ENCODE data around the gene NR6A1. TPM values are rescaled to one million over a fixed set of nuclear protein-coding genes. Genes with fewer than 3 reads are reported as not detected.

NR6A1 gene
- total and polyA plus RNA-seq, 2 of the 13 experiments (the other 11 are each of a cell fraction or from before 2014, with no cell fraction given): 28.1 to 31.5 TPM

DNA sequence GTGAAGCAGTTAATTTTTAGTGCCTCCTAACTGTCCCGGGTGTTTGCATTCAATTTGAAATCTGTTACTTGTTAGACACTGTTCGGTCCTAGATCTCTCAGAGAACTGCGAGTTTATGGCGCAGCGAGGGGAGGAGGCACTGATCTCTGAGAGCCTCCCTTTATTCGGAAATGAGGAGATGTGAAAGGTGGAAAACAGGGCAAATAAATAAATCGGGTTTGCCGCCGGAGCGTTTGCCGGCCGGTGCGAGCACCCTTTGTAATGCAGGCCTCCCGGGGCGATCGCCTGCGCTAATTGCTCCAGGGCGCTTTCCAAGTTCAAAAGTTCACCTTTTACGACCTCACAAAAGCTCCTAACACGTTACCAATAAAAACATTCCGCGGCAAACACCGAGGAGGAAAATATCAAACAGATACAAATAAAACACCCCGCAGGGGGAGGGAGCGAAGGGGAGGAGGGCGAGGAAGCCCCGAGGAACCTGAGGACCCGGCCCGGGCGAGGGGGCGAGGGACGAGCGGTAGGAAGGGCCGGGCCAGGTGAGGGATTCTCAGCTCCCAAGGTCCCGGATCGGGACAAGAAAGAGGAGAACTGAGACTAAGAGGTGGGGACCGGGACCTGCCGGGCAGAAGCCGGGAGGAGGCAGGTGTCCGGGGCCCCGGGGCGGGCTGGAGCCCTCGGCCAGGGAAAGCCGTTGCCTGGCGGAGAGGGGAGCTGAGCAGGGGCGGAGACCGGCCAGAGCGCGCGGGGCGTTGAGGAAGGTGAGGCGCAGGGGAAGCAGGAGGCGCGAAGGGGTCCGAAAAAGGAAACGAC lies 1.4 kb downstream of the NR6A1 start (continued):
- TF ChIP-seq, protein P1, sequence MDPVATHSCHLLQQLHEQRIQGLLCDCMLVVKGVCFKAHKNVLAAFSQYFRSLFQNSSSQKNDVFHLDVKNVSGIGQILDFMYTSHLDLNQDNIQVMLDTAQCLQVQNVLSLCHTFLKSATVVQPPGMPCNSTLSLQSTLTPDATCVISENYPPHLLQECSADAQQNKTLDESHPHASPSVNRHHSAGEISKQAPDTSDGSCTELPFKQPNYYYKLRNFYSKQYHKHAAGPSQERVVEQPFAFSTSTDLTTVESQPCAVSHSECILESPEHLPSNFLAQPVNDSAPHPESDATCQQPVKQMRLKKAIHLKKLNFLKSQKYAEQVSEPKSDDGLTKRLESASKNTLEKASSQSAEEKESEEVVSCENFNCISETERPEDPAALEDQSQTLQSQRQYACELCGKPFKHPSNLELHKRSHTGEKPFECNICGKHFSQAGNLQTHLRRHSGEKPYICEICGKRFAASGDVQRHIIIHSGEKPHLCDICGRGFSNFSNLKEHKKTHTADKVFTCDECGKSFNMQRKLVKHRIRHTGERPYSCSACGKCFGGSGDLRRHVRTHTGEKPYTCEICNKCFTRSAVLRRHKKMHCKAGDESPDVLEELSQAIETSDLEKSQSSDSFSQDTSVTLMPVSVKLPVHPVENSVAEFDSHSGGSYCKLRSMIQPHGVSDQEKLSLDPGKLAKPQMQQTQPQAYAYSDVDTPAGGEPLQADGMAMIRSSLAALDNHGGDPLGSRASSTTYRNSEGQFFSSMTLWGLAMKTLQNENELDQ (CRISPR knock-in tag; IDR thresholded peaks at IDR 0.05; ENCODE audit: borderline replicate concordance): no peak
- no peak for TF ChIP-seq THYN1 (CRISPR knock-in tag; IDR thresholded peaks at IDR 0.05; ENCODE audit: borderline replicate concordance, low read depth)
- TF ChIP-seq, protein P2, sequence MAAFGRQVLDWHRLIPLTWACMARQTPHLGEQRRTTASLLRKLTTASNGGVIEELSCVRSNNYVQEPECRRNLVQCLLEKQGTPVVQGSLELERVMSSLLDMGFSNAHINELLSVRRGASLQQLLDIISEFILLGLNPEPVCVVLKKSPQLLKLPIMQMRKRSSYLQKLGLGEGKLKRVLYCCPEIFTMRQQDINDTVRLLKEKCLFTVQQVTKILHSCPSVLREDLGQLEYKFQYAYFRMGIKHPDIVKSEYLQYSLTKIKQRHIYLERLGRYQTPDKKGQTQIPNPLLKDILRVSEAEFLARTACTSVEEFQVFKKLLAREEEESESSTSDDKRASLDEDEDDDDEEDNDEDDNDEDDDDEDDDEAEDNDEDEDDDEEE (CRISPR knock-in tag; IDR thresholded peaks at IDR 0.05): 0 out of 2 replicates have a peak, but pooled peaks have one; percentile 60
- no peak for TF ChIP-seq WIZ (CRISPR knock-in tag; IDR thresholded peaks at IDR 0.05)
- no peak for TF ChIP-seq ZNF549 (CRISPR knock-in tag; IDR thresholded peaks at IDR 0.05)
- TF ChIP-seq, protein P3, sequence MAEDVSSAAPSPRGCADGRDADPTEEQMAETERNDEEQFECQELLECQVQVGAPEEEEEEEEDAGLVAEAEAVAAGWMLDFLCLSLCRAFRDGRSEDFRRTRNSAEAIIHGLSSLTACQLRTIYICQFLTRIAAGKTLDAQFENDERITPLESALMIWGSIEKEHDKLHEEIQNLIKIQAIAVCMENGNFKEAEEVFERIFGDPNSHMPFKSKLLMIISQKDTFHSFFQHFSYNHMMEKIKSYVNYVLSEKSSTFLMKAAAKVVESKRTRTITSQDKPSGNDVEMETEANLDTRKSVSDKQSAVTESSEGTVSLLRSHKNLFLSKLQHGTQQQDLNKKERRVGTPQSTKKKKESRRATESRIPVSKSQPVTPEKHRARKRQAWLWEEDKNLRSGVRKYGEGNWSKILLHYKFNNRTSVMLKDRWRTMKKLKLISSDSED (CRISPR knock-in tag; IDR thresholded peaks at IDR 0.05): no peak
- no peak for TF ChIP-seq RCOR2 (CRISPR knock-in tag; IDR thresholded peaks at IDR 0.05)
- no peak for TF ChIP-seq SIN3A (IDR thresholded peaks at IDR 0.05; ENCODE audit: borderline replicate concordance, low read depth, low read length)
- no peak for TF ChIP-seq NPAS2 (CRISPR knock-in tag; IDR thresholded peaks at IDR 0.05; ENCODE audit: borderline replicate concordance)
- TF ChIP-seq, protein P4, sequence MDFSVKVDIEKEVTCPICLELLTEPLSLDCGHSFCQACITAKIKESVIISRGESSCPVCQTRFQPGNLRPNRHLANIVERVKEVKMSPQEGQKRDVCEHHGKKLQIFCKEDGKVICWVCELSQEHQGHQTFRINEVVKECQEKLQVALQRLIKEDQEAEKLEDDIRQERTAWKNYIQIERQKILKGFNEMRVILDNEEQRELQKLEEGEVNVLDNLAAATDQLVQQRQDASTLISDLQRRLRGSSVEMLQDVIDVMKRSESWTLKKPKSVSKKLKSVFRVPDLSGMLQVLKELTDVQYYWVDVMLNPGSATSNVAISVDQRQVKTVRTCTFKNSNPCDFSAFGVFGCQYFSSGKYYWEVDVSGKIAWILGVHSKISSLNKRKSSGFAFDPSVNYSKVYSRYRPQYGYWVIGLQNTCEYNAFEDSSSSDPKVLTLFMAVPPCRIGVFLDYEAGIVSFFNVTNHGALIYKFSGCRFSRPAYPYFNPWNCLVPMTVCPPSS (IDR thresholded peaks at IDR 0.05): no peak
- TF ChIP-seq, protein P5, sequence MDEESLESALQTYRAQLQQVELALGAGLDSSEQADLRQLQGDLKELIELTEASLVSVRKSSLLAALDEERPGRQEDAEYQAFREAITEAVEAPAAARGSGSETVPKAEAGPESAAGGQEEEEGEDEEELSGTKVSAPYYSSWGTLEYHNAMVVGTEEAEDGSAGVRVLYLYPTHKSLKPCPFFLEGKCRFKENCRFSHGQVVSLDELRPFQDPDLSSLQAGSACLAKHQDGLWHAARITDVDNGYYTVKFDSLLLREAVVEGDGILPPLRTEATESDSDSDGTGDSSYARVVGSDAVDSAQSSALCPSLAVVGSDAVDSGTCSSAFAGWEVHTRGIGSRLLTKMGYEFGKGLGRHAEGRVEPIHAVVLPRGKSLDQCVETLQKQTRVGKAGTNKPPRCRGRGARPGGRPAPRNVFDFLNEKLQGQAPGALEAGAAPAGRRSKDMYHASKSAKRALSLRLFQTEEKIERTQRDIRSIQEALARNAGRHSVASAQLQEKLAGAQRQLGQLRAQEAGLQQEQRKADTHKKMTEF (CRISPR knock-in tag; IDR thresholded peaks at IDR 0.05): peak; percentile 43; the same call in 1 of the 2 replicates
- TF ChIP-seq, protein P6, sequence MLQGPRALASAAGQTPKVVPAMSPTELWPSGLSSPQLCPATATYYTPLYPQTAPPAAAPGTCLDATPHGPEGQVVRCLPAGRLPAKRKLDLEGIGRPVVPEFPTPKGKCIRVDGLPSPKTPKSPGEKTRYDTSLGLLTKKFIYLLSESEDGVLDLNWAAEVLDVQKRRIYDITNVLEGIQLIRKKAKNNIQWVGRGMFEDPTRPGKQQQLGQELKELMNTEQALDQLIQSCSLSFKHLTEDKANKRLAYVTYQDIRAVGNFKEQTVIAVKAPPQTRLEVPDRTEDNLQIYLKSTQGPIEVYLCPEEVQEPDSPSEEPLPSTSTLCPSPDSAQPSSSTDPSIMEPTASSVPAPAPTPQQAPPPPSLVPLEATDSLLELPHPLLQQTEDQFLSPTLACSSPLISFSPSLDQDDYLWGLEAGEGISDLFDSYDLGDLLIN (CRISPR knock-in tag; IDR thresholded peaks at IDR 0.05; ENCODE audit: borderline replicate concordance): no peak
- peak; percentile 69; the same call in 1 of the 2 replicates for TF ChIP-seq KMT2B (CRISPR knock-in tag; IDR thresholded peaks at IDR 0.05)
- TF ChIP-seq HDAC6 (IDR thresholded peaks at IDR 0.05; ENCODE audit: low read depth, low read length): 0 out of 2 replicates have a peak, but pooled peaks have one; percentile 39
